ENCODE results near the gene CCNL2.

DNA sequence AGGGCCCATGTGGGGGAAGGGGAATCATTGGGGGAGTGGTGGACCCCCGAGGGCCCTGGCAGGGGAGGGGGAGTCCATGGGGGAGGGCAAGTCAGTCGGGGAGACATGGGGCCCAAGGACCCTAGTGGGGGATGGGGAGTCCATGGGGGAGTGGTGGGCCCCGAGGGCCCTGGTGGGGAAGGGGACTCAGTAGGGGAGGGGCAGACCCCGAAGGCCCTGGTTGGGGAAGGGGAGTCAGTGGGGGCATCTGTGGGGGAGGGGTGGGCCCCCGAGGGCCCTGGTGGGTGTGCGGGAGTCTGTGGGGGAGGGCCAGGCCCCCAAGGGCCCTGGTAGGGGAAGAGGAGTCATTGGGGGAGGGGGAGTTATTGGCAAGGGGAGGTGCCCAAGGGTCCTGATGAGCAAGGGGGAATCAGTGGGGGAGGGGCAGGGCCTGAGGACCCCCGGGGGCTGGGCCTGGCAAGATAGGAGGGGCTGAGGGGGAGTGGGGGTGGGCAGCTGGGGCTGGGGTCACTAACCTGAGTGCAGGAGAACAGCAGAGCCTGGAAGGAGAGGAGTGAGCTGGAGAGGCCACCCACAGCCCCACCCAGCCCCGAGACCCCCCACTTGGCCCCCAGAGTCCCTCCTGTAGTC is 42.9 kb downstream of the CCNL2 start:
- TF ChIP-seq, protein P1, sequence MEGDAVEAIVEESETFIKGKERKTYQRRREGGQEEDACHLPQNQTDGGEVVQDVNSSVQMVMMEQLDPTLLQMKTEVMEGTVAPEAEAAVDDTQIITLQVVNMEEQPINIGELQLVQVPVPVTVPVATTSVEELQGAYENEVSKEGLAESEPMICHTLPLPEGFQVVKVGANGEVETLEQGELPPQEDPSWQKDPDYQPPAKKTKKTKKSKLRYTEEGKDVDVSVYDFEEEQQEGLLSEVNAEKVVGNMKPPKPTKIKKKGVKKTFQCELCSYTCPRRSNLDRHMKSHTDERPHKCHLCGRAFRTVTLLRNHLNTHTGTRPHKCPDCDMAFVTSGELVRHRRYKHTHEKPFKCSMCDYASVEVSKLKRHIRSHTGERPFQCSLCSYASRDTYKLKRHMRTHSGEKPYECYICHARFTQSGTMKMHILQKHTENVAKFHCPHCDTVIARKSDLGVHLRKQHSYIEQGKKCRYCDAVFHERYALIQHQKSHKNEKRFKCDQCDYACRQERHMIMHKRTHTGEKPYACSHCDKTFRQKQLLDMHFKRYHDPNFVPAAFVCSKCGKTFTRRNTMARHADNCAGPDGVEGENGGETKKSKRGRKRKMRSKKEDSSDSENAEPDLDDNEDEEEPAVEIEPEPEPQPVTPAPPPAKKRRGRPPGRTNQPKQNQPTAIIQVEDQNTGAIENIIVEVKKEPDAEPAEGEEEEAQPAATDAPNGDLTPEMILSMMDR (IDR thresholded peaks at IDR 0.05; ENCODE audit: borderline replicate concordance, extremely low read depth, low read length, poor library complexity, severe bottlenecking) = no peak
- no peak for TF ChIP-seq EZH2 (IDR thresholded peaks at IDR 0.05; ENCODE audit: borderline replicate concordance, low read depth, low read length, severe bottlenecking)

All from DND-41 (cell line).